ENCODE data around the gene C1QTNF8. TPM values are rescaled to one million over a fixed set of nuclear protein-coding genes. Genes with fewer than 3 reads are reported as not detected.

Gene C1QTNF8
- total and polyA plus RNA-seq, 4 donors: not detected

- TF ChIP-seq REST (IDR thresholded peaks at IDR 0.05) (no peak), TAF1 (conservative IDR thresholded peaks at IDR 0.05) (no peak)
These were observed 32.1 kb upstream of the C1QTNF8 start (continued) for GRCh38 chr16:1127971-1128715.

GRCh38 chr16:1127101-1127500 lies 31.1 kb upstream of the C1QTNF8 start:
- Histone ChIP-seq H3K9me3 (ENCODE audit: control insufficient read depth in 4 of 4, low read length in 3 of 4) (no peaks in the 10 kb centered on the region), H3K27ac (ENCODE audit: low read depth in 1 of 2, low read length in 2 of 2) (no peak overlapping the region), H3K4me3 (ENCODE audit: low read depth in 1 of 3, low read length in 3 of 3) (no peak overlapping the region), H3K36me3 (ENCODE audit: control insufficient read depth in 4 of 4, insufficient read depth in 3 of 4, low read depth in 1 of 4, low read length in 3 of 4) (no peaks in the 10 kb centered on the region), H3K4me1 (ENCODE audit: control insufficient read depth in 4 of 4, insufficient read depth in 4 of 4, low read length in 3 of 4) (peaks cover 0 to 11% (median 6%) of the 10 kb centered on the region in 4 donors), H3K9ac (ENCODE audit: low read depth in 1 of 2, low read length in 2 of 2) (no peak overlapping the region), H3K27me3 (ENCODE audit: control insufficient read depth in 4 of 4, insufficient read depth in 4 of 4, low read length in 3 of 4) (no peaks in the 10 kb centered on the region)
- no peak for DNase-seq (ENCODE audit: low spot score)
- 62% methylated on average over 16 of the region's 16 CpGs for WGBS
- no peak for TF ChIP-seq RAD21 (IDR thresholded peaks at IDR 0.05)
- no peak for TF ChIP-seq REST (IDR thresholded peaks at IDR 0.05)
- TF ChIP-seq ZBTB33 (IDR thresholded peaks at IDR 0.05): no peak

- no peaks in the 10 kb centered on the region for H3K9me3 ChIP-seq (ENCODE audit: control insufficient read depth in 4 of 4, low read length in 3 of 4)
- no peak overlapping the region for H3K9ac ChIP-seq (ENCODE audit: low read depth in 1 of 2, low read length in 2 of 2)
- no peak overlapping the region for H3K27ac ChIP-seq (ENCODE audit: low read depth in 1 of 2, low read length in 2 of 2)
- DNase-seq (ENCODE audit: low spot score): no peak
- H3K27me3 ChIP-seq (ENCODE audit: control insufficient read depth in 4 of 4, insufficient read depth in 4 of 4, low read length in 3 of 4): no peaks in the 10 kb centered on the region
- no peaks in the 10 kb centered on the region for H3K36me3 ChIP-seq (ENCODE audit: control insufficient read depth in 4 of 4, insufficient read depth in 3 of 4, low read depth in 1 of 4, low read length in 3 of 4)
- TF ChIP-seq NR2F2 (IDR thresholded peaks at IDR 0.05) (no peak), CTCF (IDR thresholded peaks at IDR 0.05; ENCODE audit: low read depth, low read length, missing input control) (no peak), RAD21 (IDR thresholded peaks at IDR 0.05) (no peak)
- WGBS: 59% methylated on average over 10 of the region's 10 CpGs
- no peak overlapping the region for H3K4me3 ChIP-seq (ENCODE audit: low read depth in 1 of 3, low read length in 3 of 3)
- H3K4me1 ChIP-seq (ENCODE audit: control insufficient read depth in 4 of 4, insufficient read depth in 4 of 4, low read length in 3 of 4): peaks cover 0 to 6% (median 2%) of the 10 kb centered on the region in 4 donors
These were observed 30.5 kb upstream of the C1QTNF8 start for GRCh38 chr16:1126586-1126985.

Measured in liver (tissue), 9 donors.